Heart left ventricle (tissue), 16 donors: ENCODE measurements around the gene HOXB3. TPM values are rescaled to one million over a fixed set of nuclear protein-coding genes. Genes with fewer than 3 reads are reported as not detected.

Experiments
- ATAC-seq, 4 donors: fragments of 200-7000 bp; cut with Tn5 transposase; one replicate each; pipeline ENCODE4 v1.9.1; 2020 to 2022; ENCODE audit warnings: moderate library complexity in 4 of 4, mild to moderate bottlenecking in 3 of 4, moderate number of reproducible peaks in 1 of 4
- DNase-seq, 5 donors: peaks; one replicate each; pipeline ENCODE4 v3.0.0-alpha.2; 2020
- H3K27ac ChIP-seq, 12 donors: fragments of 200-600 bp; sonication (generic) in 4 of 12; one replicate each; pipeline versions ENCODE4 v1.5.0 to v1.8.0; 2016 to 2022; ENCODE audit warnings: mild to moderate bottlenecking in 2 of 12
- H3K27me3 ChIP-seq, 9 donors: fragments of 200-600 bp; sonication (generic) in 2 of 9; one replicate each; pipeline versions ENCODE4 v1.5.1 to v1.8.0; 2016 to 2022; ENCODE audit warnings: mild to moderate bottlenecking in 3 of 9
- H3K36me3 ChIP-seq, 9 donors: fragments of 200-600 bp; sonication (generic) in 2 of 9; one replicate each; pipeline versions ENCODE4 v1.5.0 to v1.8.0; 2018 to 2022; ENCODE audit warnings: mild to moderate bottlenecking in 2 of 9
- H3K4me1 ChIP-seq, 12 donors: fragments of 200-600 bp; sonication (generic) in 4 of 12; one replicate each; pipeline versions ENCODE4 v1.5.0 to v1.8.0; 2016 to 2022; ENCODE audit warnings: mild to moderate bottlenecking in 3 of 12
- H3K4me3 ChIP-seq, 12 donors: fragments of 200-600 bp; sonication (generic) in 4 of 12; one replicate each; pipeline versions ENCODE4 v1.5.0 to v1.8.0; 2017 to 2022; ENCODE audit warnings: mild to moderate bottlenecking in 9 of 12, moderate library complexity in 4 of 12
- H3K9me3 ChIP-seq, 12 donors: fragments of 200-600 bp; sonication (generic) in 4 of 12; one replicate each; pipeline versions ENCODE4 v1.5.0 to v1.8.0; 2016 to 2022; ENCODE audit warnings: mild to moderate bottlenecking in 1 of 12
- CTCF ChIP-seq, 12 donors: fragments of 200-600 bp; sonication (generic) in 4 of 12; IDR thresholded peaks; one replicate each; pipeline versions ENCODE4 v1.5.0 to v1.8.0; 2018 to 2022; ENCODE audit warnings: antibody characterized with exemption in 12 of 12, mild to moderate bottlenecking in 5 of 12
- POLR2A ChIP-seq, 2 donors: fragments of 450-650 bp; IDR thresholded peaks; one replicate each; pipeline ENCODE4 v1.6.1; 2017; ENCODE audit warnings: antibody characterized with exemption in 2 of 2, mild to moderate bottlenecking in 2 of 2, moderate library complexity in 2 of 2
- WGBS, 4 donors: extraction: QIAGEN DNeasy Blood & Tissue Kit in 2 of 4; methylation state at CpG; one replicate each; pipeline versions ENCODE4 v1.1.5 to v1.1.7; 2013 to 2018; 5-methylcytosine and 5-hydroxymethylcytosine counted together
- intact Hi-C, 10 donors: fragments of 100-400 bp; cut with DNase I; formaldehyde crosslinking; loops; one replicate each; pipeline versions ENCODE4 v1.11.1 to v1.14.2; 2022
- polyA plus RNA-seq, 2 donors: library from polyadenylated mRNA; stranded (reverse); fragments of 200-250 nt; gene quantifications; one replicate each; pipeline ENCODE4 v1.2.3, GENCODE V29; 2013
- total RNA-seq, 9 donors: library from RNA; depleted of rRNA in 2 of 9; stranded (reverse); fragments of >200 nt in 2 of 9; fragmentation: NEBNext Ultra II Directional in 3 of 9; extraction: Animal tissue kit (Norgen Biotek cat#: 25700) in 3 of 9; gene quantifications; one replicate each; pipeline versions ENCODE4 v1.1.0 to v1.2.4, GENCODE V29; 2016 to 2023
- donor health status: ischemic (EF 13 %, LVEDD 7.1; RV severe dilation, severe dysfunction).
- donor health status: healthy with polysubstance abuse.
- donor health status: DM: no; HTN: yes; CAD: no.
- donor health status: DM: no; HTN: no; CAD: no.
- donor health status: ischemic (EF 25% LVEDD 6.9; RV normal size, moderate dysfunction).
- donor health status: ischemic (EF 25% LVEDD 5.7; RV mildly dilated, moderate dysfunction).
- donor health status: healthy.
- donor health status: DM: yes; HTN: yes; CAD: no.
- donor health status: ischemic (EF 35%, LVEDD 5.7; RV mildly dilated, moderate dysfunction).
- donor health status: nonischemic (EF 11% LVEDD 7.7; RV severe dilation, severe dysfunction).
- donor health status: DM: yes; HTN: yes; CAD: no.
- donor health status: PGD.
- donor health status: ischemic (EF 29% LVEDD 5.4; RV normal size, mild dysfunction).
- donor health status: nonischemic (EF 23%, LVEDD 6.1; RV moderate dilation, normal function).

HOXB3 gene
- total and polyA plus RNA-seq, 11 donors = 0.11 to 5.5 (median 2.0) TPM

- Histone ChIP-seq H3K4me3 (peak overlapping the region in 3 of 12 donors; percentile 1 to 12 (median 10)), H3K27ac (no peak overlapping the region), H3K27me3 (peaks cover 15 to 92% (median 58%) of the 10 kb centered on the region in 9 donors), H3K9me3 (no peaks in the 10 kb centered on the region), H3K4me1 (no peaks in the 10 kb centered on the region), H3K36me3 (no peaks in the 10 kb centered on the region)
- intact Hi-C loops = no loop called here
- no peak for DNase-seq
- TF ChIP-seq CTCF (IDR thresholded peaks at IDR 0.05) = no peak
- TF ChIP-seq POLR2A (IDR thresholded peaks at IDR 0.05) = no peak
- 12 to 21% (median 17%) methylated on average over 51 to 59 of the region's 59 CpGs for WGBS, 4 donors
- no peak for ATAC-seq
These were observed 63.2 kb downstream of the HOXB3 start for GRCh38 chr17:48526608-48527546.

GRCh38 chr17:48523010-48523409 lies 67.0 kb downstream of the HOXB3 start:
- Histone ChIP-seq H3K4me3 (no peak overlapping the region), H3K27me3 (peaks cover 9 to 87% (median 36%) of the 10 kb centered on the region in 9 donors), H3K9me3 (no peaks in the 10 kb centered on the region), H3K27ac (no peak overlapping the region), H3K36me3 (no peaks in the 10 kb centered on the region), H3K4me1 (no peaks in the 10 kb centered on the region)
- DNase-seq (no peak), ATAC-seq (no peak)
- no peak for TF ChIP-seq CTCF (IDR thresholded peaks at IDR 0.05)
- WGBS, 4 donors = 71 to 81% (median 73%) methylated on average over 6 of the region's 6 CpGs
- intact Hi-C loops = no loop called here

DNA sequence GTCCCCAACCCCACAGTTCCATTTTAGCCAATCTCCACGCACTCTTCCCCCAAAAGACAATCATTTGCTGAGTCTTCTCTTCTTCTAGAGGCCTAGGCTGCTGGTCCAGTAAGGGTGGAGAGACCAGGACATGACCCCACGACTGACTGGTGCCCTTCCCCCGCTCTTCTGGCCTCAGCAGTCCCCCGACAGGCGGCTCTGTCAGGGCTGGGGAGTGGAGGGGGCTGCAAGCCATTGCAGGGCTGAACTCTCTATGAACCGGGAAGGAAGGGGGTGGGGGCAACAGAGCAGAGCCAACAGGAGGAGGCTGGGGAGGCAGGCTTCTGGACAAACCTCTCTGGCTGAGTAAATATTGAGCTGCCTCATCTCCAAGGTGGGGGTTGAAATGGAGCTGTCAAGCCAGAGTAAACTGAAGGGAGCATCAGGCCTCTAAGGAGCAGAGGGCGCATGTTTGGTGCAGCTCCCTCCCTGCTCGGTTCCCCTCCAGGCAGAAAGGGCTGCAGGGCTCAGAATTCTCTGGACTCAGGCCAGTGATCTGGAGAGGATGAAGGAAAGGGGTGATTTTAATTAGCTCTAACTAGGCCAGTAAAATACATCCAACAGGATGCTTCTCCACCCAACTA lies 67.9 kb downstream of the HOXB3 start:
- no peak for ATAC-seq
- Histone ChIP-seq H3K36me3 (no peaks in the 10 kb centered on the region), H3K27ac (peak overlapping the region in 1 of 12 donors; percentile 53), H3K4me3 (no peak overlapping the region), H3K27me3 (peaks cover 4 to 90% (median 42%) of the 10 kb centered on the region in 9 donors), H3K9me3 (no peaks in the 10 kb centered on the region), H3K4me1 (no peaks in the 10 kb centered on the region)
- 24 to 33% (median 30%) methylated on average over 8 of the region's 8 CpGs for WGBS, 4 donors
- intact Hi-C loops = no loop called here
- DNase-seq = peak in 1 of 5 donors; percentile 26
- TF ChIP-seq POLR2A (IDR thresholded peaks at IDR 0.05) = no peak
- no peak for TF ChIP-seq CTCF (IDR thresholded peaks at IDR 0.05)

GRCh38 chr17:48520631-48521079 lies 69.4 kb downstream of the HOXB3 start:
- peaks cover 0 to 88% (median 33%) of the 10 kb centered on the region in 9 donors for H3K27me3 ChIP-seq
- no peak overlapping the region for H3K4me3 ChIP-seq
- TF ChIP-seq CTCF (IDR thresholded peaks at IDR 0.05) (no peak), POLR2A (IDR thresholded peaks at IDR 0.05) (no peak)
- intact Hi-C loops = no loop called here
- H3K36me3 ChIP-seq = no peaks in the 10 kb centered on the region
- no peak overlapping the region for H3K27ac ChIP-seq
- 56 to 81% (median 65%) methylated on average over 1 of the region's 1 CpG for WGBS, 4 donors
- ATAC-seq (no peak), DNase-seq (no peak)
- H3K4me1 ChIP-seq = no peaks in the 10 kb centered on the region
- H3K9me3 ChIP-seq = no peaks in the 10 kb centered on the region
